K562 (cell line): ENCODE measurements around the gene ABHD17B. TPM values are rescaled to one million over a fixed set of nuclear protein-coding genes. Genes with fewer than 3 reads are reported as not detected.
A peak's percentile ranks its signal among the peaks of the same experiment; 100 is the strongest.

Experiments
- ATAC-seq: fragments of 200-7000 bp; cut with Tn5 transposase; 3 replicates; pipeline ENCODE4 v1.9.1; 2020; ENCODE audit warnings: moderate library complexity
- BruUV-seq: library from RNA; stranded (reverse); fragments of 400-500 nt; replicated peaks from 2 replicates; lab custom pipeline; 2021; lab: Mats Ljungman, UMichigan
- CTCF ChIA-PET: fragments of 300-600 bp; formaldehyde crosslinking; extraction: SDS; loops from one replicate; lab custom pipeline; 2021; ENCODE audit warnings: low intra/inter-chr PET ratio; lab: Yijun Ruan, JAX
- POLR2A ChIA-PET: fragments of 300-600, 350-650 bp; sonication (Branson Sonifier 250); formaldehyde crosslinking; extraction: SDS; loops from one replicate; lab custom pipeline; 2021; ENCODE audit warnings: antibody characterized with exemption, inconsistent platforms; lab: Yijun Ruan, JAX
- DNase-seq, 4 experiments: peaks; one replicate each; pipeline versions ENCODE4 v3.0.0 to v3.0.0-alpha.2; 2011 to 2018; ENCODE audit warnings: low spot score in 3 of 4, mixed read lengths in 3 of 4; ENCODE audit errors: extremely low read depth in 1 of 4
- FAIRE-seq: peaks from 2 replicates; lab custom pipeline; 2011; peaks lifted over from hg19 to GRCh38; lab: Jason Lieb, UNC
- H2AFZ ChIP-seq: 2 replicates; pipeline ENCODE4 v1.6.0; 2011; ENCODE audit warnings: low read depth, low read length, control low read depth, inconsistent platforms
- H3K27ac ChIP-seq: fragments of 200-600 bp; 3 replicates; pipeline ENCODE4 v1.8.0; 2011; ENCODE audit warnings: low read depth, mild to moderate bottlenecking, control low read depth, inconsistent platforms, low read length, moderate library complexity, mixed read lengths; ENCODE audit errors: extremely low read depth
- H3K27me3 ChIP-seq, 2 experiments: fragments of 300-600 bp in 1 of 2; 2 replicates in 1 of 2; 3 replicates in 1 of 2; pipeline versions ENCODE4 v1.6.0 to v1.8.0; 2011; ENCODE audit warnings: inconsistent platforms in 2 of 2, low read length in 2 of 2, mild to moderate bottlenecking in 1 of 2, mixed read lengths in 1 of 2, moderate library complexity in 1 of 2; ENCODE audit not compliant: control insufficient read depth in 2 of 2, insufficient read depth in 2 of 2
- H3K36me3 ChIP-seq: fragments of 300-600 bp; 3 replicates; pipeline ENCODE4 v1.8.0; 2011; ENCODE audit warnings: mild to moderate bottlenecking, low read length, inconsistent platforms; ENCODE audit not compliant: control insufficient read depth, insufficient read depth
- H3K4me1 ChIP-seq, 2 experiments: fragments of 200-600 bp in 1 of 2; replicated peaks in 1 of 2; 2 replicates in 1 of 2; 3 replicates in 1 of 2; pipeline versions ENCODE4 v1.5.1 to v1.8.0; 2011; ENCODE audit warnings: inconsistent platforms in 2 of 2, low read length in 2 of 2, mild to moderate bottlenecking in 1 of 2, mixed read lengths in 1 of 2, moderate library complexity in 1 of 2; ENCODE audit not compliant: control insufficient read depth in 2 of 2, insufficient read depth in 2 of 2
- H3K4me2 ChIP-seq: 2 replicates; pipeline ENCODE4 v1.6.1; 2011; ENCODE audit warnings: low read length, control low read depth, inconsistent platforms, mixed read lengths; ENCODE audit not compliant: insufficient read depth
- H3K4me3 ChIP-seq: fragments of 200-600 bp; sonication (generic), shearing (Covaris generic); 2 replicates; pipeline ENCODE4 v1.5.1; 2016; ENCODE audit warnings: control low read depth, inconsistent platforms
- H3K79me2 ChIP-seq: fragments of 200-600 bp; 3 replicates; pipeline ENCODE4 v1.8.0; 2011; ENCODE audit warnings: low read length, inconsistent platforms; ENCODE audit not compliant: control insufficient read depth, insufficient read depth
- H3K9ac ChIP-seq, 2 experiments: 2 replicates each; pipeline versions ENCODE4 v1.6.0 to v1.6.1; 2011; ENCODE audit warnings: low read depth in 2 of 2, low read length in 2 of 2, control low read depth in 1 of 2, inconsistent platforms in 1 of 2, mild to moderate bottlenecking in 1 of 2, mixed read lengths in 1 of 2; ENCODE audit not compliant: insufficient read depth in 1 of 2
- H3K9me1 ChIP-seq: one replicate; pipeline ENCODE4 v1.6.0; 2011; ENCODE audit warnings: inconsistent platforms, mild to moderate bottlenecking, low read length, moderate library complexity; ENCODE audit not compliant: control insufficient read depth, insufficient read depth
- H3K9me3 ChIP-seq: replicated peaks from 2 replicates; pipeline ENCODE4 v1.5.1; 2011; ENCODE audit warnings: low read depth, low read length, inconsistent platforms; ENCODE audit not compliant: control insufficient read depth, insufficient read depth
- H4K20me1 ChIP-seq: replicated peaks from 2 replicates; pipeline ENCODE4 v1.6.1; 2011; ENCODE audit warnings: low read length, inconsistent platforms, mixed read lengths; ENCODE audit not compliant: control insufficient read depth, insufficient read depth
- CHD1 ChIP-seq: fragments of 200-600 bp; sonication (generic); IDR thresholded peaks from one replicate; pipeline ENCODE4 v1.6.1; 2012; ENCODE audit warnings: mild to moderate bottlenecking, moderate library complexity, low read length, inconsistent platforms
- CTCFL ChIP-seq: IDR thresholded peaks from 2 replicates; pipeline ENCODE4 v1.6.1; 2011; ENCODE audit warnings: borderline replicate concordance, low read depth, mild to moderate bottlenecking, moderate library complexity, low read length; ENCODE audit not compliant: insufficient read depth, poor library complexity, severe bottlenecking
- DACH1 ChIP-seq: fragments of 450-650 bp; IDR thresholded peaks from 2 replicates; pipeline ENCODE4 v1.6.1; 2018; ENCODE audit not compliant: partially characterized antibody
- DPF2 ChIP-seq: fragments of 450-650 bp; IDR thresholded peaks from 2 replicates; pipeline ENCODE4 v1.6.1; 2016
- E2F6 ChIP-seq, 2 experiments: IDR thresholded peaks; 2 replicates each; pipeline ENCODE4 v1.6.1; 2011; ENCODE audit warnings: borderline replicate concordance in 1 of 2, control low read depth in 1 of 2, low read depth in 1 of 2, low read length in 1 of 2, mild to moderate bottlenecking in 1 of 2, mixed read lengths in 1 of 2, moderate library complexity in 1 of 2; ENCODE audit not compliant: insufficient read depth in 1 of 2, insufficient read length in 1 of 2, poor library complexity in 1 of 2, severe bottlenecking in 1 of 2; ENCODE audit errors: extremely low read depth in 1 of 2
- FIP1L1 ChIP-seq: fragments of 200-400 bp; formaldehyde crosslinking; IDR thresholded peaks from 2 replicates; pipeline ENCODE4 v1.6.1; 2018; ENCODE audit warnings: mild to moderate bottlenecking, low read depth, low read length; ENCODE audit not compliant: poor library complexity, severe bottlenecking
- HNRNPLL ChIP-seq: fragments of 200-400 bp; formaldehyde crosslinking; IDR thresholded peaks from 2 replicates; pipeline ENCODE4 v1.6.1; 2017; ENCODE audit warnings: low read length, low read depth, mild to moderate bottlenecking; ENCODE audit not compliant: poor library complexity, severe bottlenecking
- KDM5B ChIP-seq: fragments of 200-600 bp; sonication (generic); IDR thresholded peaks from 2 replicates; pipeline ENCODE4 v1.6.1; 2012; ENCODE audit warnings: low read depth, mild to moderate bottlenecking, moderate library complexity, low read length, control low read depth, inconsistent platforms; ENCODE audit not compliant: insufficient replicate concordance
- RB1 ChIP-seq: fragments of 450-650 bp; IDR thresholded peaks from 2 replicates; pipeline ENCODE4 v1.6.1; 2017; ENCODE audit warnings: low read depth, mild to moderate bottlenecking
- RBBP5 ChIP-seq: fragments of 200-600 bp; sonication (generic); IDR thresholded peaks from 2 replicates; pipeline ENCODE4 v1.6.1; 2012; ENCODE audit warnings: borderline replicate concordance, mild to moderate bottlenecking, low read length, control low read depth, inconsistent platforms; ENCODE audit not compliant: insufficient read depth, poor library complexity, severe bottlenecking
- SAFB ChIP-seq: fragments of 200-400 bp; formaldehyde crosslinking; IDR thresholded peaks from 2 replicates; pipeline ENCODE4 v1.6.1; 2017; ENCODE audit warnings: low read depth, low read length, borderline replicate concordance
- SMARCA4 ChIP-seq: fragments of 450-650 bp; IDR thresholded peaks from 2 replicates; pipeline ENCODE4 v1.6.1; 2016
- TAF1 ChIP-seq: IDR thresholded peaks from 2 replicates; pipeline ENCODE4 v1.6.1; 2011; ENCODE audit warnings: mild to moderate bottlenecking, low read length, moderate library complexity; ENCODE audit not compliant: insufficient read depth, control insufficient read depth, severe bottlenecking; ENCODE audit errors: extremely low read depth
- WGBS: fragments of 100-300 bp; shearing (Covaris generic); methylation state at CpG from one replicate; pipeline ENCODE4 v1.1.6; 2016; ENCODE audit warnings: low coverage, mixed read lengths; ENCODE audit not compliant: insufficient coverage; ENCODE audit errors: missing lambda C conversion rate; 5-methylcytosine and 5-hydroxymethylcytosine counted together
- in situ Hi-C: fragments of 300-500 bp; cut with MboI; formaldehyde crosslinking; loops from 4 replicates; pipeline ENCODE4 v1.15.0; 2018; ENCODE audit warnings: inconsistent platforms, mixed read lengths
- intact Hi-C: fragments of 100-400 bp; cut with micrococcal nuclease; formaldehyde crosslinking; loops from 2 replicates; pipeline ENCODE4 v1.14.2; 2022
- polyA plus RNA-seq, 8 experiments: library from polyadenylated mRNA; depleted of rRNA in 4 of 8; stranded (reverse) in 5 of 8; unstranded in 3 of 8; fragments of >200 nt; fragmentation: Nextera tagmentation in 2 of 8; fragmentation: Illumina TruSeq in 1 of 8; extraction: Ambion mirVana in 2 of 8; extraction: Trizol in 1 of 8; gene quantifications; 2 replicates each; pipeline versions ENCODE4 v1.2.1 to v1.2.3, GENCODE V29; 2011 to 2014; ENCODE audit warnings: inconsistent platforms in 1 of 8, missing spikeins in 1 of 8
- total RNA-seq, 7 experiments: library from RNA; depleted of rRNA in 6 of 7; stranded (reverse); fragments of >200 nt in 6 of 7; fragmentation: Illumina TruSeq in 2 of 7; extraction: Trizol in 2 of 7; gene quantifications; 2 replicates each; pipeline versions ENCODE4 v1.2.1 to v1.2.3, GENCODE V29; 2011 to 2021; ENCODE audit warnings: low replicate concordance in 1 of 7

ABHD17B gene
- total and polyA plus RNA-seq, 9 of the 15 experiments (the other 6 are each of a cell fraction or from before 2014, with no cell fraction given) = 1.9 to 13.4 (median 10.1) TPM

- TF ChIP-seq SAFB (peak; percentile 40; the same call in 1 of the 2 replicates), RBBP5 (peak; percentile 64), FIP1L1 (peak; percentile 62), RB1 (peak; percentile 34; the same call in 1 of the 2 replicates)
These were observed 338 bp downstream of the ABHD17B start (continued) for GRCh38 chr9:71910650-71911060.

- Histone ChIP-seq H3K4me2 (peak overlapping the region; percentile 82), H3K27me3 (no peaks in the 10 kb centered on the region), H3K27ac (peak overlapping the region; percentile 90), H3K9me3 (no peaks in the 10 kb centered on the region), H3K4me3 (peak overlapping the region; percentile 62), H3K9me1 (no peaks in the 10 kb centered on the region), H3K9ac (peak overlapping the region; percentile 81 to 97), H3K4me1 (peaks cover 5% of the 10 kb centered on the region in 2 experiments; a peak in 3 of 5 replicates), H3K36me3 (peaks cover 8% of the 10 kb centered on the region; the same call in 2 of the 3 replicates), H4K20me1 (0 out of 2 replicates have a peak, but pooled peaks cover 9% of the 10 kb centered on the region), H2AFZ (peak overlapping the region; percentile 86), H3K79me2 (peaks cover 92% of the 10 kb centered on the region)
- BruUV-seq = no TSS peak
- peak; percentile 35 for ATAC-seq
- peak; percentile 27 to 52 (median 32) for DNase-seq
- TF ChIP-seq HNRNPLL (no peak), DPF2 (0 out of 2 replicates have a peak, but pooled peaks have one; percentile 12), CHD1 (peak; percentile 8), E2F6 (IDR thresholded peaks at IDR 0.05; ENCODE audit: borderline replicate concordance in 1 of 2, extremely low read depth in 1 of 2, insufficient read depth in 1 of 2, insufficient read length in 1 of 2, low read depth in 1 of 2, low read length in 1 of 2, poor library complexity in 1 of 2, severe bottlenecking in 1 of 2) (peak in 1 of 2 experiments; percentile 22), TAF1 (peak; percentile 28), DACH1 (no peak), KDM5B (no peak), SMARCA4 (0 out of 2 replicates have a peak, but pooled peaks have one; percentile 30), CTCFL (peak; percentile 9)
- in situ Hi-C loops = no loop called here
- ChIA-PET POLR2A (interaction anchor here (0.6 to 1.4 kb wide), 3 partner anchors 12 to 1223 kb away, joined by 3 read pairs; no protein-coding TSS in a partner anchor), CTCF (no interaction called here)
- WGBS = 0% methylated on average over 21 of the region's 47 CpGs
- intact Hi-C loops = no loop called here
- no peak for FAIRE-seq
These were observed 925 bp downstream of the ABHD17B start for GRCh38 chr9:71909887-71910649.
